ENCODE data around the gene SLC39A8.
A peak's percentile ranks its signal among the peaks of the same experiment; 100 is the strongest.
"Not testable (repeated sequence)": the region's sequence is repeated elsewhere in the genome, so short reads cannot be mapped to it uniquely, and the experiment has no call there.

SLC39A8 gene

GRCh38 chr4:102301167-102301566 is 44.1 kb downstream of the SLC39A8 start:
- DNase-seq (ENCODE audit: low read depth, low spot score): no peak

- DNase-seq (ENCODE audit: low read depth, low spot score): peak; percentile 21
Observed at GRCh38 chr4:102299354-102300107, 45.8 kb downstream of the SLC39A8 start.

- DNase-seq (ENCODE audit: low read depth, low spot score): no peak
Observed at GRCh38 chr4:102298716-102299115, 46.6 kb downstream of the SLC39A8 start.

- no peak for DNase-seq (ENCODE audit: low read depth, low spot score)
Observed at GRCh38 chr4:102295153-102295862, 50.0 kb downstream of the SLC39A8 start.

- DNase-seq (ENCODE audit: low read depth, low spot score): no peak
Observed at GRCh38 chr4:102288497-102288896, 56.8 kb downstream of the SLC39A8 start.

- no peak for DNase-seq (ENCODE audit: low read depth, low spot score)
Observed at GRCh38 chr4:102285831-102286230, 59.5 kb downstream of the SLC39A8 start.

- no peak for DNase-seq (ENCODE audit: low read depth, low spot score)
Observed at GRCh38 chr4:102281171-102281839, 64.0 kb downstream of the SLC39A8 start.

- DNase-seq (ENCODE audit: low read depth, low spot score): not testable (repeated sequence)
Observed at GRCh38 chr4:102273317-102273716, 72.0 kb downstream of the SLC39A8 start.

GRCh38 chr4:102272318-102272717 is 73.0 kb downstream of the SLC39A8 start:
- no peak for DNase-seq (ENCODE audit: low read depth, low spot score)

- DNase-seq (ENCODE audit: low read depth, low spot score): no peak
Observed at GRCh38 chr4:102268355-102268754, 76.9 kb downstream of the SLC39A8 start.

- DNase-seq (ENCODE audit: low read depth, low spot score): no peak
Observed at GRCh38 chr4:102263024-102263787, 82.1 kb downstream of the SLC39A8 start.

GRCh38 chr4:102259702-102260101 is 85.6 kb downstream of the SLC39A8 start:
- no peak for DNase-seq (ENCODE audit: low read depth, low spot score)

GRCh38 chr4:102259081-102259480 is 86.2 kb downstream of the SLC39A8 start:
- DNase-seq (ENCODE audit: low read depth, low spot score): no peak

GRCh38 chr4:102256321-102256720 is 89.0 kb downstream of the SLC39A8 start:
- no peak for DNase-seq (ENCODE audit: low read depth, low spot score)

GRCh38 chr4:102253860-102254259 is 91.4 kb downstream of the SLC39A8 start:
- DNase-seq (ENCODE audit: low read depth, low spot score): no peak

GRCh38 chr4:102252171-102252570 is 93.1 kb downstream of the SLC39A8 start:
- no peak for DNase-seq (ENCODE audit: low read depth, low spot score)

GRCh38 chr4:102250341-102250740 is 94.9 kb downstream of the SLC39A8 start:
- DNase-seq (ENCODE audit: low read depth, low spot score): no peak

GRCh38 chr4:102247041-102247440 is 98.2 kb downstream of the SLC39A8 start:
- DNase-seq (ENCODE audit: low read depth, low spot score): peak; percentile 61

- DNase-seq (ENCODE audit: low read depth, low spot score): no peak
Observed at GRCh38 chr4:102246416-102246815, 98.9 kb downstream of the SLC39A8 start.

GRCh38 chr4:102244878-102245535 is 100.3 kb downstream of the SLC39A8 start:
- no peak for DNase-seq (ENCODE audit: low read depth, low spot score)

- not testable (repeated sequence) for DNase-seq (ENCODE audit: low read depth, low spot score)
Observed at GRCh38 chr4:102243296-102243695, 102.0 kb downstream of the SLC39A8 start.
